Hepatocyte (in vitro differentiated cells): ENCODE results near the gene LRRC4C.

Experiments used
- EZH2 ChIP-seq: fragments of 200-600 bp; sonication (generic); IDR thresholded peaks from 2 replicates; pipeline ENCODE4 v1.6.1; 2016; ENCODE audit warnings: antibody characterized with exemption, mild to moderate bottlenecking, borderline replicate concordance
- TF ChIP-seq, protein P1 (sequence below): fragments of 200-600 bp; sonication (generic); IDR thresholded peaks from 2 replicates; pipeline ENCODE4 v1.5.1; 2016; ENCODE audit warnings: antibody characterized with exemption, mild to moderate bottlenecking; ENCODE audit not compliant: poor library complexity

GRCh38 chr11:40388097-40388818 is 1071.2 kb downstream of the LRRC4C start:
- TF ChIP-seq, protein P1, sequence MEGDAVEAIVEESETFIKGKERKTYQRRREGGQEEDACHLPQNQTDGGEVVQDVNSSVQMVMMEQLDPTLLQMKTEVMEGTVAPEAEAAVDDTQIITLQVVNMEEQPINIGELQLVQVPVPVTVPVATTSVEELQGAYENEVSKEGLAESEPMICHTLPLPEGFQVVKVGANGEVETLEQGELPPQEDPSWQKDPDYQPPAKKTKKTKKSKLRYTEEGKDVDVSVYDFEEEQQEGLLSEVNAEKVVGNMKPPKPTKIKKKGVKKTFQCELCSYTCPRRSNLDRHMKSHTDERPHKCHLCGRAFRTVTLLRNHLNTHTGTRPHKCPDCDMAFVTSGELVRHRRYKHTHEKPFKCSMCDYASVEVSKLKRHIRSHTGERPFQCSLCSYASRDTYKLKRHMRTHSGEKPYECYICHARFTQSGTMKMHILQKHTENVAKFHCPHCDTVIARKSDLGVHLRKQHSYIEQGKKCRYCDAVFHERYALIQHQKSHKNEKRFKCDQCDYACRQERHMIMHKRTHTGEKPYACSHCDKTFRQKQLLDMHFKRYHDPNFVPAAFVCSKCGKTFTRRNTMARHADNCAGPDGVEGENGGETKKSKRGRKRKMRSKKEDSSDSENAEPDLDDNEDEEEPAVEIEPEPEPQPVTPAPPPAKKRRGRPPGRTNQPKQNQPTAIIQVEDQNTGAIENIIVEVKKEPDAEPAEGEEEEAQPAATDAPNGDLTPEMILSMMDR: no peak
- no peak for TF ChIP-seq EZH2
